Left kidney (tissue), 2 donors: ENCODE results near the gene RSPO3. TPM values are rescaled to one million over a fixed set of nuclear protein-coding genes. Genes with fewer than 3 reads are reported as not detected.
"Not testable (repeated sequence)": the region's sequence is repeated elsewhere in the genome, so short reads cannot be mapped to it uniquely, and the experiment has no call there.

ENCODE experiments used
- DNase-seq: peaks from one replicate; pipeline ENCODE4 v3.0.0-alpha.2; 2013
- polyA plus RNA-seq: library from polyadenylated mRNA; unstranded; fragments of 120-200 nt; gene quantifications from one replicate; pipeline ENCODE4 v1.2.1, GENCODE V29; 2013; ENCODE audit not compliant: insufficient read length

Gene RSPO3
- polyA plus RNA-seq, 1 donor: 26.7 TPM

- no peak for DNase-seq
Observed at GRCh38 chr6:127204281-127204680, 85.8 kb downstream of the RSPO3 start.

GRCh38 chr6:127205036-127205435 is 86.6 kb downstream of the RSPO3 start:
- DNase-seq: no peak

GRCh38 chr6:127206531-127207095 is 88.1 kb downstream of the RSPO3 start:
- DNase-seq: no peak

GRCh38 chr6:127207591-127208120 is 89.2 kb downstream of the RSPO3 start:
- DNase-seq: no peak

DNA sequence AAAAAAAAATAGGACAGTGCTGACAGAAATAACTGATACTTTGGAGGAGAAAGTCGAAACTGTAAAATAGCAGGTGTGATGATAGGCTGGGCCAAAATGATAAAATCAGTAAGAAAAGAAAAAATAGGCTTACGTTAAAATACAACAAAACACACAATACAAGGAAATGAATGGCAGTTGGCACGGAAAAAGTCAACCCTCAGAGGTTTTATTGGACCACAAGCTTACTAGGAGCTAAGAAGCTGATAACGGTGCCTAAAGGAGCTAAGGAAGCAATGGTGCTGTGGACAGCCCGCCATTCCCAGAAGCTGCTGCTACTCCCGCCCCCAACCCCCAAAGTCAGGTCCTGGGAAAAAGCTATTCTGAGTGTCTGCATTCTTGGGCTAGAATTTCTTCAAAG is 92.3 kb downstream of the RSPO3 start:
- no peak for DNase-seq

DNA sequence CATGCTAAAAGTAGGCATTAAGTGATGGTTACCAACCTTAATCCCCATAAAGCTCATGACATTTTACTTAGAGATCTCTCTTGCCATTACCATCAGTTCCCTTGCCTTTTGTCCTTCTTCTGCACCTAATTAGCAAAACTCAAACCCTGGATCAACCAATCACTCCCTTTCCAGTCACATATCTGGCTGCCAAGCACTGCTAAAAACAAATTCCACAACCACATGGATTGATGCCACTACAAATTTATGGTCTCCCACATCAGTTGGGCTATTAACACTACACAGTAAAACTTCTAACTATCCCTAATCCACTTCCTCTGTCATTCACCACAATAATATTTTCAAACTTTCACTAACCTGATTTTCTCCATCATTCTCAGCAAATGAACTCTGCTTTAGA is 93.9 kb downstream of the RSPO3 start:
- DNase-seq: no peak

GRCh38 chr6:127214032-127214431 is 95.6 kb downstream of the RSPO3 start:
- not testable (repeated sequence) for DNase-seq

GRCh38 chr6:127214531-127214930 is 96.1 kb downstream of the RSPO3 start:
- DNase-seq: not testable (repeated sequence)

- no peak for DNase-seq
Observed at GRCh38 chr6:127215931-127216330, 97.5 kb downstream of the RSPO3 start.

DNA sequence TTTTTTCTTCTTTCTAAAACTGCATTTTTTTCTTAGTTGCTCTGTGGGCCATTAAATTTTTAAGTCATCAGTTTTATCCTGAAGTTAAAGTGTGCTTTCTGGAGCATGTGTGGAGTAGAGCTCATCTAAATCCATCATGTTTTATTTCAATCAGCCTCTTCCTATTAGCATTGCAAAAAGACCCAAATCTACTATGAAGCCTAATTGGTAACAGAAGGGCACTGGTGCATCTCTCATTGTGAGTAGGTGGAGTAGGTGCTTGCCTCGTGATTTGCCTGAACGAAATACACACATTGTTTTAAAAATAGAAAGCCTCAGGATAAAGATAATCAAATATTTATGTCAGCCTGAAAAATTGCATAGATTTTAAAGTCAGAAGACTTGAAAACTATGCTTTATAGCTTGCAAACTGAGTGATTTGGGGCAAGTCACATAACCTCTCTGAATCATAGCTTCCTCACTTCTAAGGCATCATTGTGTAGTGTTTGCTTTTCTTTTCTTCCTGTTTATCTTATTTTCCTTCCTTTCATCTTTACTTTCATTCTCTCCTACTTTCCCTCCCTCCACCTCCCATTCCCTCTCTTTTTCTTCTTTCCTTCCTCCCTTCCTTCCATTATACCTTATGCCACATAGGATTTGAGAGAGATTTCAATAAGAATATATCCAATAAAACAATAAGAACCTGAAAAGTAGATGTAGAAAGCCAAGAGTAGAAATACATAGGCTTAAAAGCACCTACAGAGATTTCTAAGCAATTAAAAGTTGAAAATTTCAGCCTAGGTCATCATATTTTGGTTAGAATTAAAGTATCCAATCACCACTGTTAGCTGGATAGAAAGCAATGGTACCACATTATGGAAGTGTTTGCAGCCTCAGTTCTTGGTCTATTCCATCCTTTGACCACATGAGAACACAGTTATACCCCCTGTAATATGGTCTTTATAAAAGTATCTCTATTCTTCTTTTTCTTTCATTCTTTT is 98.6 kb downstream of the RSPO3 start:
- DNase-seq: no peak

- no peak for DNase-seq
Observed at GRCh38 chr6:127219869-127220268, 101.4 kb downstream of the RSPO3 start.

- no peak for DNase-seq
Observed at GRCh38 chr6:127221201-127221600, 102.7 kb downstream of the RSPO3 start.

DNA sequence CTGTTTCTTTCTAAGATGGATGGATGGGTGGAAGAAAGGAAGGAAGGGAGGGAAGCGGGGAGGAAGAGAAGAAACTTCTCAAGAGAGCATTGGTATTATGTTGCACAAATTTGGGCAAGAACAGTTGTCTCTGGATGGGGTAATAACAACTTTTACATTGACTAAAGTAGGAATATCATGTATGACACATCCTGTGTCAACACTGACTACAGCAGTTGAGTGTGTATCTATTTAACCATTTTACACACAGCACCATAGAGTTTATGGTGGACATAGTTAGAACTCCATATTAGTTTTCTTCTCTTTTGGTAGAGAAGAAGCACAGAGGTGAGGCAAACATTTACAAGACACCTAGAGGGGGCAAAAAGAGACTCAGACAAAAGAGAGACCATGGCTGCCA is 103.9 kb downstream of the RSPO3 start:
- no peak for DNase-seq

- no peak for DNase-seq
Observed at GRCh38 chr6:127225497-127225896, 107.0 kb downstream of the RSPO3 start.

DNA sequence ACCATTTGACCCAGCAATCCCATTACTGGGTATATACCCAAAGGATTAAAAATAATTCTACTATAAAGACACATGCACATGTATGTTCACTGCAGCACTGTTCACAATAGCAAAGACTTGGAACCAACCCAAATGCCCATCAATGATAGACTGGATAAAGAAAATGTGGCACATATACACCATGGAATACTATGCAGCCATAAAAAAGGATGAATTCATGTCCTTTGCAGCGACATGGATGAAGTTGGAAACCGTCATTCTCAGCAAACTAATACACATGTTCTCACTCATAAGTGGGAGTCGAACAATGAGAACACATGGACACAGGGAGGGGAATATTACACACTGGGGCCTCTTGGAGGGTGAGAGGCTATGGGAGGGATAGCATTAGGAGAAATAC is 115.3 kb downstream of the RSPO3 start:
- not testable (repeated sequence) for DNase-seq

- no peak for DNase-seq
Observed at GRCh38 chr6:127243501-127243900, 125.0 kb downstream of the RSPO3 start.

Other genes with a start within 250 kb of the RSPO3 start
- 106 TPM for gene RNF146, start 148.2 kb downstream of the RSPO3 start, polyA plus RNA-seq
- gene ECHDC1, start 224.9 kb downstream of the RSPO3 start, polyA plus RNA-seq: 102 TPM